ENCODE results near the gene GREM2.

- TF ChIP-seq POLR2A (IDR thresholded peaks at IDR 0.05) (no peak), CTCF (IDR thresholded peaks at IDR 0.05) (no peak)
Measured at GRCh38 chr1:240522122-240522822, 89.7 kb downstream of the GREM2 start.
